Measurements from ENCODE around the gene AGBL5. TPM values are rescaled to one million over a fixed set of nuclear protein-coding genes. Genes with fewer than 3 reads are reported as not detected.

AGBL5 gene
- total RNA-seq, 4 donors from 2014 or later = 12.1 to 14.4 (median 14.3) TPM

GRCh38 chr2:27009716-27010115 lies 41.8 kb upstream of the AGBL5 start:
- H3K4me3 ChIP-seq = no peak overlapping the region
- H3K9me3 ChIP-seq = no peaks in the 10 kb centered on the region
- 63 to 75% methylated on average over 2 of the region's 2 CpGs for WGBS, 2 donors
- no peak for DNase-seq (ENCODE audit: low spot score in 2 of 2)
- H3K4me1 ChIP-seq = peaks cover 0 to 12% (median 0%) of the 10 kb centered on the region in 4 donors
- H3K27ac ChIP-seq = no peak overlapping the region
- H3K27me3 ChIP-seq = no peaks in the 10 kb centered on the region
- no peaks in the 10 kb centered on the region for H3K36me3 ChIP-seq
- no peak for TF ChIP-seq EP300 (IDR thresholded peaks at IDR 0.05)
- TF ChIP-seq POLR2A (IDR thresholded peaks at IDR 0.05) = no peak
- TF ChIP-seq CTCF (IDR thresholded peaks at IDR 0.05) = no peak

GRCh38 chr2:27010139-27010538 lies 41.3 kb upstream of the AGBL5 start:
- DNase-seq (ENCODE audit: low spot score in 2 of 2) = no peak
- Histone ChIP-seq H3K36me3 (no peaks in the 10 kb centered on the region), H3K4me1 (peaks cover 0 to 16% (median 0%) of the 10 kb centered on the region in 4 donors), H3K27ac (no peak overlapping the region), H3K27me3 (no peaks in the 10 kb centered on the region), H3K9me3 (no peaks in the 10 kb centered on the region), H3K4me3 (no peak overlapping the region)
- 94 to 96% methylated on average over 3 of the region's 3 CpGs for WGBS, 2 donors
- TF ChIP-seq CTCF (IDR thresholded peaks at IDR 0.05) (no peak), POLR2A (IDR thresholded peaks at IDR 0.05) (no peak), EP300 (IDR thresholded peaks at IDR 0.05) (no peak)

GRCh38 chr2:27013738-27014137 lies 37.7 kb upstream of the AGBL5 start:
- WGBS, 2 donors = 94 to 99% methylated on average over 4 of the region's 4 CpGs
- Histone ChIP-seq H3K27me3 (no peaks in the 10 kb centered on the region), H3K9me3 (no peaks in the 10 kb centered on the region), H3K4me3 (no peak overlapping the region), H3K27ac (no peak overlapping the region), H3K4me1 (peaks cover 0 to 47% (median 10%) of the 10 kb centered on the region in 4 donors), H3K36me3 (no peaks in the 10 kb centered on the region)
- TF ChIP-seq POLR2A (IDR thresholded peaks at IDR 0.05) (no peak), EP300 (IDR thresholded peaks at IDR 0.05) (no peak), CTCF (IDR thresholded peaks at IDR 0.05) (no peak)
- DNase-seq (ENCODE audit: low spot score in 2 of 2) = no peak

GRCh38 chr2:27014771-27015433 lies 36.6 kb upstream of the AGBL5 start:
- H3K36me3 ChIP-seq = no peaks in the 10 kb centered on the region
- H3K9me3 ChIP-seq = no peaks in the 10 kb centered on the region
- TF ChIP-seq POLR2A (IDR thresholded peaks at IDR 0.05) = no peak
- no peak for TF ChIP-seq CTCF (IDR thresholded peaks at IDR 0.05)
- no peak for TF ChIP-seq EP300 (IDR thresholded peaks at IDR 0.05)
- H3K27ac ChIP-seq = no peak overlapping the region
- H3K4me1 ChIP-seq = peaks cover 0 to 59% (median 17%) of the 10 kb centered on the region in 4 donors
- H3K4me3 ChIP-seq = no peak overlapping the region
- WGBS, 2 donors = 68 to 72% methylated on average over 7 to 8 of the region's 8 CpGs
- no peak for DNase-seq (ENCODE audit: low spot score in 2 of 2)
- H3K27me3 ChIP-seq = no peaks in the 10 kb centered on the region

- Histone ChIP-seq H3K4me1 (peaks cover 0 to 70% (median 32%) of the 10 kb centered on the region in 4 donors), H3K9me3 (no peaks in the 10 kb centered on the region), H3K36me3 (no peaks in the 10 kb centered on the region), H3K4me3 (no peak overlapping the region), H3K27me3 (no peaks in the 10 kb centered on the region), H3K27ac (no peak overlapping the region)
- DNase-seq (ENCODE audit: low spot score in 2 of 2) = peak in 1 of 2 donors; percentile 61
- no peak for TF ChIP-seq POLR2A (IDR thresholded peaks at IDR 0.05)
- peak; percentile 47 to 78 (median 64) for TF ChIP-seq CTCF (IDR thresholded peaks at IDR 0.05)
- 54 to 57% methylated on average over 3 of the region's 3 CpGs for WGBS, 2 donors
Observed at GRCh38 chr2:27016801-27017325, 34.6 kb upstream of the AGBL5 start.
